ENCODE data around the gene SPAG17.

- TF ChIP-seq CTCF (IDR thresholded peaks at IDR 0.05) (no peak), TCF7L2 (IDR thresholded peaks at IDR 0.05; ENCODE audit: low read depth, low read length) (no peak), POLR2AphosphoS5 (IDR thresholded peaks at IDR 0.05; ENCODE audit: low read depth, low read length) (no peak), SIN3A (IDR thresholded peaks at IDR 0.05; ENCODE audit: borderline replicate concordance, insufficient read depth, low read depth, low read length) (no peak)
Observed at GRCh38 chr1:118116909-118117308, 68.1 kb downstream of the SPAG17 start.
